Activated CD4-positive, alpha-beta T cell treated with anti-CD3 and anti-CD28 coated beads, Interleukin-2, amount 10 ng/mL, durations not matched to agents 7 days and 5 days (primary cell): Measurements from ENCODE around the gene ERC2. TPM values are rescaled to one million over a fixed set of nuclear protein-coding genes. Genes with fewer than 3 reads are reported as not detected.

ENCODE experiments used
- CTCF ChIA-PET: fragments of 350-600 bp; sonication (Branson Sonifier 250); formaldehyde crosslinking; loops from one replicate; lab custom pipeline; 2021; ENCODE audit warnings: antibody characterized with exemption; lab: Charles Lee
- POLR2A ChIA-PET: fragments of 350-600 bp; sonication (Branson Sonifier 250); formaldehyde crosslinking; loops from one replicate; lab custom pipeline; 2021; ENCODE audit warnings: antibody characterized with exemption; lab: Charles Lee
- DNase-seq: peaks from one replicate; pipeline ENCODE4 v3.0.0-alpha.2; 2020
- H3K27ac Mint-ChIP-seq: one replicate; pipeline ENCODE4 v1.8.0; 2021; ENCODE audit warnings: mild to moderate bottlenecking, moderate library complexity, mixed read lengths
- H3K27me3 Mint-ChIP-seq: one replicate; pipeline ENCODE4 v1.8.0; 2021; ENCODE audit warnings: mixed read lengths
- H3K36me3 Mint-ChIP-seq: one replicate; pipeline ENCODE4 v1.8.0; 2021; ENCODE audit warnings: low read depth, mixed read lengths
- H3K4me1 Mint-ChIP-seq: one replicate; pipeline ENCODE4 v1.8.0; 2021; ENCODE audit warnings: mixed read lengths
- H3K4me3 Mint-ChIP-seq: one replicate; pipeline ENCODE4 v1.8.0; 2021; ENCODE audit warnings: mild to moderate bottlenecking, moderate library complexity, mixed read lengths
- H3K9me3 Mint-ChIP-seq: one replicate; pipeline ENCODE4 v1.8.0; 2021; ENCODE audit warnings: mixed read lengths
- total RNA-seq, 2 experiments: library from RNA; stranded (reverse); gene quantifications; one replicate each; pipeline ENCODE4 v1.2.3, GENCODE V29; 2021

Gene ERC2
- total RNA-seq, 2 experiments from 2014 or later = not detected

DNA sequence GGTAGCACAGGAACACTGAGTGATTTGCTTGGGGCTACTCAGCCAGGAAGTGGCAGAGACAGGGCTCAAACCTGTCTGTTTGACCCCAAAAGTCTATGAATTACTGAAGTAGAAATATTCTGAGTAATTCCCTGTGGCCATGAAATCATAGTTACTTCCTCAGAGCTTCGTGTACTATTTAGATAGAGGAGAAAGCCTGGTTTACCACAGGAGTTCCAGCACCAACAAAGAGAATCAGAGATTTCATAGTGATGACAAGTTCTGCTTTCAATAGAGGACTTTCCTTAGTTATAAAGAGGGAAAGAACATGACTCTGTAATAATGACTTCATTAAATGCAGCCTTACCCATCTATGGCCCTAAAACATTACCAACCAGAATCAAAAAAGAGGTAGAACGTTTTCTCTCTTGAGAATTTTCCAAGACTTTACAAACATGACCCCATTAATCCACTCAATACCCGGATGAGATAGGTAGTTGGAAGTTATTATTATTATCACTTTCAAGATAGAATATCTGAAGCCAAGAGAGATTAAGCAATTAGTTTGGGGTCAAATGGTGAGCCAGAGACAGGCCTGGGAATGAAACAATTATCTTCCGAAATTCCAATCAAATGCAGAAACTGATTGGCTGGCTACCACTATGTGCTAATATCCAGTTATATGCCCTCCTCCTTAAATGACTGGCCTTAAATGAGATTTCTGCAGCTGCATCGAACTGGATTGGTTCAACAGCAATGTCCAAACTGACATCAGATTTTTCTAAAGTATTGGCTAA, 967.5 kb downstream of the ERC2 start:
- Mint-ChIP-seq H3K27me3 (peaks cover 4% of the 10 kb centered on the region), H3K27ac (no peak overlapping the region), H3K36me3 (no peaks in the 10 kb centered on the region), H3K4me1 (no peaks in the 10 kb centered on the region), H3K9me3 (no peaks in the 10 kb centered on the region), H3K4me3 (no peak overlapping the region)
- CTCF ChIA-PET = no interaction called here
- no peak for DNase-seq
- POLR2A ChIA-PET = no interaction called here

DNA sequence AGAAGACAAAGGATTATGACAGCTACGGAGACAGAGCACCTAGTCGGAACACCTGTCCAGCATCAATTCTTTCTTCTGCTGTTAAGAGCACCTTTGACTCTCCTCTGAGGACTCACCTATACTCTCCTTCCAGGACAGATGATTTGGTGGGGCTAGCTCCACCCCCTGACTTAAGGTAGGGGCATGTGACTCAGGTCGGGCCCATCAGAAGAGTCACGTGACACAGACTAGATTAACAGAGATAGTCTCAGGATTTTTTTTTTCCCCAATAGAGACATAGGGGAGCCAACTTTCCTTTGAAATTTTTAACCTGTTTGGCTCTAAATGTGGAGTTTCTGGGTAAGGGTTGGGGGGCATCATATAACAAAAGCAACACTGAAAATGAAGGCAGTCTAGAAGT, 969.7 kb downstream of the ERC2 start:
- no peak overlapping the region for H3K4me3 Mint-ChIP-seq
- H3K9me3 Mint-ChIP-seq = no peaks in the 10 kb centered on the region
- ChIA-PET POLR2A (no interaction called here), CTCF (interaction anchor here (0.6 kb wide), 1 partner anchor 755 kb away, joined by 3 read pairs; no protein-coding TSS in a partner anchor)
- DNase-seq = no peak
- H3K27me3 Mint-ChIP-seq = peaks cover 6% of the 10 kb centered on the region
- no peaks in the 10 kb centered on the region for H3K36me3 Mint-ChIP-seq
- no peaks in the 10 kb centered on the region for H3K4me1 Mint-ChIP-seq
- H3K27ac Mint-ChIP-seq = no peak overlapping the region

DNA sequence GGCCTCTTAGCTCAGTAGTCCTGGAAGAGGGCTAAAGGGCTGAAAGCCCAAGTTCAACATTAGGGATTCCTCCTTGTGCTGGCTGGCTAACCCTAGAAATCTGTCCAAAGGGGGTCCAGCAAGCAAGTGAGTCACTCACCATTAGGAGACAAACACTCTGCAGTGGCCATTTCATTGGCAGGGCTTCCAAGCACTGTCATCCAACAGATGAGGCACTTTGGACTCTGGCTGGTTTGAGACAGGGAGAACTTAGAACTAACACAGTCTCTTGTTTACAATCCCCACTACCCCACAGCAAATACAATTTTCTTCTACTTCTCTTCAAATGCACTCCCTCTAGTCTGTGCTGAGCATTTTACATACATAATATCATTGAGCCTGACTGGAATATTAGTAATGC, 971.0 kb downstream of the ERC2 start:
- DNase-seq = no peak
- H3K9me3 Mint-ChIP-seq = no peaks in the 10 kb centered on the region
- H3K4me3 Mint-ChIP-seq = no peak overlapping the region
- no peaks in the 10 kb centered on the region for H3K36me3 Mint-ChIP-seq
- H3K27me3 Mint-ChIP-seq = peaks cover 6% of the 10 kb centered on the region
- ChIA-PET CTCF (no interaction called here), POLR2A (no interaction called here)
- H3K27ac Mint-ChIP-seq = no peak overlapping the region
- H3K4me1 Mint-ChIP-seq = no peaks in the 10 kb centered on the region

DNA sequence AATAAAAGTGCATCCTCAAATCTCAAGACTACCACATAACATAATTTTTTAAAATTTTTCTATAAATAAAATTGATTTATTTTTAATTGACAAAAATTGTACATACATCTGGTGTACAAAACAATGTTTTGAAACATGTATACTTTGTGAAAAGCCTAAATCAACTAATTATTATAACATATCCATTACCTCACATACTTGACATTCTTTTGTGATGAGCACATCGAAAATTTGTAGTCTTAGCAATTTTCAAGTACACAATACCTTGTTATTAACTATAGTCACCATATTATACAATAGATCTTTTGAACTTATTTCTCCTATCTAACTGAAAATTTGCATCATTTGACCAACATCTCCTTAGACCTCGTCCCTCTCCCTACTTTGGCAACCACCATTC, 973.3 kb downstream of the ERC2 start:
- Mint-ChIP-seq H3K27ac (no peak overlapping the region), H3K4me3 (no peak overlapping the region), H3K27me3 (peaks cover 16% of the 10 kb centered on the region), H3K9me3 (no peaks in the 10 kb centered on the region), H3K36me3 (no peaks in the 10 kb centered on the region), H3K4me1 (no peaks in the 10 kb centered on the region)
- CTCF ChIA-PET = no interaction called here
- no peak for DNase-seq
- POLR2A ChIA-PET = no interaction called here

DNA sequence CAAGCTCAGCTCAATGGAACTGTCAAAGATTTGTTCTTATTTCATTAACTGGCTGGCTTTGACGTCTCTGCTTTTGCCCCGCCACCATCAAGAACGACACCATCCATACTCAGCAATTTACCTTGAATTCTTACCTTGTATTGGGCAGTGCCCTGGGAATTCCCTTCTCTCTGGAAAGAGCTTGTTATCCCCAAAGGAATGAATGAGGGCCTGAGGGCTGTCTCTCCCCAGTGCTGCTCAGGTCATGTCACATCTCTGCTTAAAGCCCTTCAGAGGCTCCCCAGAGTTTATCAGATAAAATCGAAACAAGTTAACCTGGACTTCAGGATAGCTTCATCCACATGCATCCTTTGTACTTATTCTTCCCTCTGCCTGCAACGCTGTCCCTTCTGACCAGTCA, 975.3 kb downstream of the ERC2 start:
- no peak for DNase-seq
- H3K9me3 Mint-ChIP-seq = no peaks in the 10 kb centered on the region
- POLR2A ChIA-PET = no interaction called here

DNA sequence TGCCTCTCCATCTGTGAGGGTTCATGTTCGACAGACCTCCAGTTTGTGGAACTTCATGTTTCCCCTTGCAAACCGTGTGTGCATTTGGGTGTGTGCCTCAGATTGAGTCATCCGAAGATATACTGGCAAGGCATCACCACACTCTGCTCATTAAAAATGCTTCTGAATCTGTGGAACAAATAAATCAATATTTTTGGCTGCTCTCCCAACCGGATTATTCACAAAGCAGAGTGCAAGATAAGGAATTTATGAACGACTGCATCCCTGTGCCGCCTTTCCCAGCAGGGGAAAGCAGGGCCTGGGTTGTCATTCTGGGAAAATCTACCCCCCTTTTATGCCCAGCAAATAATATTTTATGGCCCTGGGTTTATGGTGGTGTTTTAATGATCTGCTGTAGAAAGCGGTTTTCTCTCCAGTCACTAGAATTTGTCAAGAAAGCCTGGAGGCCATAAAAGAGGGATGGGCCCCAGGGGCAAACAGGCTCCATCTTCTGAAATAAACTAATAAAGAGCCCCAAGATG, 976.9 kb downstream of the ERC2 start:
- Mint-ChIP-seq H3K36me3 (peaks cover 2% of the 10 kb centered on the region), H3K9me3 (no peaks in the 10 kb centered on the region), H3K27ac (no peak overlapping the region), H3K4me3 (no peak overlapping the region), H3K27me3 (peaks cover 47% of the 10 kb centered on the region), H3K4me1 (peaks cover 17% of the 10 kb centered on the region)
- POLR2A ChIA-PET = no interaction called here
- no peak for DNase-seq
- CTCF ChIA-PET = no interaction called here

More for the DNA sequence above, 975.3 kb downstream of the ERC2 start:
- CTCF ChIA-PET = no interaction called here
- Mint-ChIP-seq H3K27ac (no peak overlapping the region), H3K36me3 (peaks cover 2% of the 10 kb centered on the region), H3K4me3 (no peak overlapping the region), H3K27me3 (peaks cover 33% of the 10 kb centered on the region), H3K4me1 (peaks cover 7% of the 10 kb centered on the region)

DNA sequence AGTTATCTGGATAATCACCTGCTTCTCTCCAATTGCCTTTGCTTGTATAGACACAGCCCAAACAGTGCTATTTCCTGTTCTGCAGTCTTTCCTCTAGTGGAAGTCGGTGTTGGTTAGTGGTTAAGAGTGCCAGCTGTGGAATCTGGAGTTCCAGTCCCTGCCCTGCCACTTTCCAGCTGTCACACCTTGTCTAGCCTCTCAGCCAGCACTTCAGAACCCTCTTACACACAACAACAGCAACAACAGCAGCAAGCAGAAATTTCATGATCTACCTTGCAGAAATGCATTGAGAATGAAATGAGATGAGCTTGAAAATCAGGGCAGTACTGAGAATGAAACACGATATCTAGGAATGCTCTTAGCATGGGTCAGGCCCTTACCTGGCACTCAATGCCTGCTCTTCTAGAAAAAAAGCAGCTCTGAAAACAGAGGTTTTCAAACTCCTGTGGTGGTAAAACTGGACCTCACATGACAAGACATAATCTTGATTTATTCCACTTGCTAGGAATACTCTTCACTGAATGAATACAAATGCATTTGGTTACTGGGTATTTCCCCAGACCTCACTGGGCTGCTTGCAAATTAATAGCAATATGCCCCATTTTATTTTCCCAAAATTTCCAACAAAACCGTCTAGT, 977.9 kb downstream of the ERC2 start:
- no peak overlapping the region for H3K27ac Mint-ChIP-seq
- POLR2A ChIA-PET = no interaction called here
- H3K36me3 Mint-ChIP-seq = peaks cover 2% of the 10 kb centered on the region
- no peak for DNase-seq
- no peaks in the 10 kb centered on the region for H3K9me3 Mint-ChIP-seq
- H3K27me3 Mint-ChIP-seq = peaks cover 52% of the 10 kb centered on the region
- no peak overlapping the region for H3K4me3 Mint-ChIP-seq
- CTCF ChIA-PET = no interaction called here
- H3K4me1 Mint-ChIP-seq = peaks cover 22% of the 10 kb centered on the region

DNA sequence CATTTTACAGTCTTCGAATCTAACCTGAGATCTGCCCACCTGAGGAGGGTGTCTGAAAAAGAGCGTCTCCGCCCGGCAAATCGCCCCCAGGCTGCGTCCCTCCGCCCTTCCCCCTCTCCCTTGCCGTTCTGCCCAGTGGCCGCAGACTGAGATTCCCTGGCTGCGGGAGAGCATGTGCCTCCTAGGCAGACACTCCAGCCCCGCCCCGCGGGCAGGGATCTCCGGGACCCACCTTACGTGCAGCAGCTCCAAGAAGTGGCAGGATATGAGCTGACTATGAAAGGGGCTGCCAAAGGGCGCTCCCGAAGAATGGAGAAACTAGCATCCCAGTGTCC, 978.5 kb downstream of the ERC2 start:
- Mint-ChIP-seq H3K9me3 (no peaks in the 10 kb centered on the region), H3K4me3 (peak overlapping the region; percentile 25), H3K27ac (no peak overlapping the region), H3K27me3 (peaks cover 55% of the 10 kb centered on the region), H3K36me3 (peaks cover 2% of the 10 kb centered on the region), H3K4me1 (peaks cover 25% of the 10 kb centered on the region)
- DNase-seq = no peak
- CTCF ChIA-PET = no interaction called here
- POLR2A ChIA-PET = no interaction called here

DNA sequence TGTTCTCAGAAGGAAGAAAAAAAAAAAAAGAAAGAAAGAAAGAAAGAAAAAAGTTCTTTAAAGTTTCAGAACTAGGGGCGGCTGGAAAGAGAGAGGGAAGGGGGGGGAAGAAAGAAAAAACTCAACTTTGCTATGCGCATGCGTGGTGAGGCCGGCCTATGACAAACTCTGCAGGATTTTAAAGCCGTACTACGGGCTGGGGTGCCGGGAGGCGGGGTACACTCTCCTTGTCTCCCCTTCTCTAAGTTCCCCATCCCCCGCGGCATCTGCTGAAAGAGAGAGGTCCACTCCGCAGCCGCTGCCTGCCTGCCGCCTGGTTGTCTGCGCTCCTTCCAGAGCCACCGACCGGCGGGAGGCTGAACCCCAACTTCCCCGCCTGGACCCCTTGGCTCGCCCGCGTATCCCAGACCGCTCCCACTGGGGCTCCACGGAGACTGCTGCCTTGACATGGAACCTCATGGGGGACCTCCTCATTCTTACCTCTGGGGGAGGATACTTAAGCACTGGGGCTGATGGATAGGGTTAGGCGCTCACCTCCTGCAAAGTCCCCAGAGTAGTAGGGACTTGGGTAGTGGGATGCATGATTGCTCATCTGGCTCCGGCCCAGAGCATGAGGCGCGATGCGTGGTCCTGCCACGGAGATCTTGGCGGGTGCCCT, 979.7 kb downstream of the ERC2 start:
- POLR2A ChIA-PET = no interaction called here
- Mint-ChIP-seq H3K4me3 (peak overlapping the region; percentile 65), H3K4me1 (peaks cover 25% of the 10 kb centered on the region), H3K9me3 (no peaks in the 10 kb centered on the region), H3K27ac (no peak overlapping the region), H3K27me3 (peaks cover 68% of the 10 kb centered on the region), H3K36me3 (peaks cover 2% of the 10 kb centered on the region)
- CTCF ChIA-PET = no interaction called here
- DNase-seq = peak; percentile 31

DNA sequence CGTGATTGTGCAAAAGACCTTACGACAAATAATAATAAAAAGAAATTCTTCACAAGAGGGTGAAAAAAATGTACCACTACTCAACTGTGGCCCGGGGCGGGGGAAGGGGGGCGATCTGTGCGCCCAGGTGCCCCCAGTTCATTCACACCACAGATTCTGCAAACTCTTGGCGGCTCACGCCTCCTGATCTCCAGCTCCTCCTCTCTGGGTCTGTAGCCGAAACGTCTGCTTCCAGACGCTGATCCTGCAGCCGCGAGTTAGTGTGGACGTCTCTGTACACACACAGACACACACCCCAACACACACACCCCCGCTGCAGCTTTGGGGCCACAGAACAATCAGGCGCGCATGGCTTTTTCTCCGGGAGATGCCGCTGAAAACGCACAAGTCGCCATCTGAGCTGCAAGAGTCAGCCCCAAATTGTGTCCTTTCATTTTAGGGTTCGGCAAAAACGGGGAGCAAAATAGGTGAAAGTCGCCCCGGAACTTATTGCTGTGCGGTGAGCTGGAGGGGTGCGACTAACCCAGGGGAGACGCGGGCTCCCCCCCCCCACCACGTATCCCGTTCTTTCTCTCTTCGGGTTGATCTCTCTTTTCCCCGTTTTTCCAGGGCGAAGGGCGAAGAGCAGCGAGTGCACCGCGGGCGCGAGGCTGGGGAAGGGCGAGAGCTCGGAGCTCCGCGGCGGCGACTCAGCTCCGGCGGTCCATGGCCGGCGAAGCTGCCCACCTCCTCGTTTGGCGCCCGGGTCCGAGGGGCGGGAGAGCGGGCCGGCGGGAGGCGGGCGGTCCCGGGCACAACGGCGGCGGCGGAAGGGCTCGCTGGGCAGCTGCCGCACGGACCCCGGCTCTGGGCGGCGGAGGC, 980.7 kb downstream of the ERC2 start:
- Mint-ChIP-seq H3K27ac (peak overlapping the region; percentile 25), H3K4me3 (peak overlapping the region; percentile 72), H3K4me1 (peaks cover 28% of the 10 kb centered on the region), H3K9me3 (no peaks in the 10 kb centered on the region), H3K27me3 (peaks cover 77% of the 10 kb centered on the region), H3K36me3 (peaks cover 2% of the 10 kb centered on the region)
- POLR2A ChIA-PET = no interaction called here
- CTCF ChIA-PET = no interaction called here
- DNase-seq = peak; percentile 18

DNA sequence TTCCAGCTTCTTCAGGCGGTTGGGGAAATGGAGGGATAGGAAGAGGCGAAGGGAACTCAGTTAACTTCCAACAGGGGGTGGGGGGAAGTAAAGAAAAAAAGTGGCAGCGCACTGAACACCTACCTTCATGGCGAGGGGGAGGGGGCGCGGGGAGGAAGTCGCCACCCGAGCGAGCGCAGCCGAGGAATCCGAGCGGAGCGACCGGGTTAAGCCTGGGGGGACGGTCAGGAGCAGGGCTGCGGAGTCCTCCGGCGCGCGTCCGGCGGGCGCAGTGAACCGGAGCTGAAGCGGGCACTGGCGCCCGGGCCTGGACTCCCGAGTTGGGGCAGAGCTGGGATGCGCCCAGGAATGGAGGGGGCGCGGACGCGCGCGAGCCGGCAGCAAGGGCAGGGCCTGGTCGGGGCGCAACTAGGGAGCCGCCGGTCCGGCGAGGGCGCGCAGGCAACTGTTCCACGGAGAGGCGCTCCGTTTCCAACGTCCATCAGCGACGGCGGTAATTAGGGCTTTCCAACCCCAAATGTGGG, 981.3 kb downstream of the ERC2 start, which contains the start of gene WNT5A:
Gene WNT5A (minus strand): TSS at position 450 of the 524 bp plus-strand sequence. CDS start 321 bp downstream, at position 129.
- no peaks in the 10 kb centered on the region for H3K9me3 Mint-ChIP-seq
- H3K4me1 Mint-ChIP-seq = peaks cover 28% of the 10 kb centered on the region
- ChIA-PET POLR2A (no interaction called here), CTCF (no interaction called here)
- no peak for DNase-seq
- peak within 1 kb of the TSS; percentile 50 for H3K27ac Mint-ChIP-seq
- H3K27me3 Mint-ChIP-seq = peaks cover 80% of the 10 kb centered on the region
- peaks cover 2% of the 10 kb centered on the region for H3K36me3 Mint-ChIP-seq
- H3K4me3 Mint-ChIP-seq = peak within 1 kb of the TSS; percentile 72

DNA sequence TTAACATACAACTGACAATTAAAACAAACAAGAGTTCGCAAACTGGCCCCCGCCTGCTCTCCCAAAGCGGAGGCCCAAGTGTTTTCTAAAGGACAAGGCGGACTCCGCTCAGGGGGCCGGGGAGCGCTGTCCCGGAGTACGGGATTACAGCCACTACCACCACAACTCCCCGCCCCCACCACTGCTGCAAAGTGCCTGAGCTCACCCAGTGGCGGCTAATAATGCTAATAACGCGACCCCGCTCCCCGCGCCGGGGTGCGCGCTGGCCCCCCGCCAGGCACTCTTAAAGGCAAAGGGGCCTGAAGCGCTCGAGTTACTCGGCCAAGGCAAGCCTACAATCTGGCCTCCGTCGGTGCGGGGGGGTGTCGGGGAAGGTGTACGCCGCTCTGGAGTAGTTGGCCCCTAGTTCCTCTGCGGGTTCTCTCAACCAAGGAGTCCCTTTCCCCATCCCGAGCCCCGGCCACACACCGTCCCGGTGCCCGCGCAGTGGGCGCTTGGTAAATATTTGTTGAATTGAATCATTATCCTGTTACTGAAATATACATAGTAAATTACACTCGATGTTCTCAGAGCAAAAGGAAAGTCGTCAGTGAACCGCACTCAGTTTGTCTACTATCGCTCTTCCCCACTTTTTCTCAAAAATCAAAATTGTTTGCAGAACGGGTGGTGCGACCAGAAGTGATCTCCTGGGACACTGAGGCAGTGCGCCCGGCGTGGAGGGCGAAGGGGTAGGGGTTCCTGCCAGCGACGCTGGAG, 982.0 kb downstream of the ERC2 start:
- POLR2A ChIA-PET = no interaction called here
- Mint-ChIP-seq H3K27ac (peak overlapping the region; percentile 50), H3K4me3 (peak overlapping the region; percentile 56)

More for the DNA sequence above, 982.0 kb downstream of the ERC2 start:
- Mint-ChIP-seq H3K36me3 (peaks cover 2% of the 10 kb centered on the region), H3K27me3 (peaks cover 85% of the 10 kb centered on the region), H3K9me3 (no peaks in the 10 kb centered on the region), H3K4me1 (peaks cover 28% of the 10 kb centered on the region)
- CTCF ChIA-PET = no interaction called here
- no peak for DNase-seq
